ENCODE results near the gene DMRT3. TPM values are rescaled to one million over a fixed set of nuclear protein-coding genes. Genes with fewer than 3 reads are reported as not detected.

DMRT3 gene
- total RNA-seq, 1 donor from 2014 or later: 0.41 TPM

DNA sequence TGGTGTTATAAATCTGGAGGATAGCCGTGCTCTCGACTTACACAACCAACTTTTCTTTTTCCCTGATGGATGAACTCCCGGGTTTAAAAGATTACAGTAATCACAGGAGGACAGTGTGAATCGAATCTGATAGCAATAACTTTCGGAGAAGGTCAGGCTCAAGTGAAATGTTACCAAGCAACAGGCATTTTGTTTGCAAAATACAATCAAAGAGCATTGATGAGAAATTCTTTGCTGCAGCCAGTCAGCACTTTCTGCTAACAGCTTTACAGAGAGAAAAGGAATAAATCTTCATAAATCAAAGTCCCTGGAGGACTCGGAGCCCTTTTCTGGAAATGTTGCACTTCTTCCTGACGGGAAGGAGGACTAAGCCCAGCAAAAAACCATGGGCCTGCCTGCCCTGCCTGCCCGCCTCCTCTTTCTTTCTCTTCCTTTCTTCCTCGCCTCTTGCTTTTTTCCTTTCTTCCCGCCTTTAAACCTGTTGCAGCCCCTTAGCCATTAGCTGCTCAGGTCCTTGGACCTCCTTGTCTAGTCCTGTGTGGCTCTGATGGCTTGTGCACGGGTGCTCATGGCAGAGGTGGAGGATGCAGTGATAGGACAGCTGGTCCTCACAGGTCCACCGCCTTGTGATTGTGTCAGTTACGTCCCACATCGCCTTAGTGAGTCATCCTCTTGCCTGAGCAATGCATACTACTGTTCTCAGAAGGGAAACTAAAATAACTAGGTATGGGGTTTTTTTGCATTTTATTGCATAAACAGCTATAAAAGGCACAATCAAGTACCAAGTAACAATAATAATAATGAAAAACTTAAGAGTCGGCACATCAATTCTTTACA is 6.2 kb downstream of the DMRT3 start:
- no peaks in the 10 kb centered on the region for H3K79me2 ChIP-seq (ENCODE audit: low read depth)
- H3K27me3 ChIP-seq: peaks cover 100% of the 10 kb centered on the region
- no peaks in the 10 kb centered on the region for H3F3A ChIP-seq (ENCODE audit: low read depth)
- H3K4me3 ChIP-seq: no peak overlapping the region
- H4K20me1 ChIP-seq (ENCODE audit: low read depth): peaks cover 31% of the 10 kb centered on the region
- no peaks in the 10 kb centered on the region for H3K4me1 ChIP-seq
- H3K4me1 Mint-ChIP-seq: peaks cover 10% of the 10 kb centered on the region
- H3K27ac ChIP-seq: no peak overlapping the region
- no peak for DNase-seq (ENCODE audit: low spot score)
- H3K9me3 Mint-ChIP-seq: no peaks in the 10 kb centered on the region
- TF ChIP-seq EZH2 (IDR thresholded peaks at IDR 0.05) (no peak), EZH2phosphoT487 (IDR thresholded peaks at IDR 0.05) (no peak)
- TF ChIP-seq, protein P1, sequence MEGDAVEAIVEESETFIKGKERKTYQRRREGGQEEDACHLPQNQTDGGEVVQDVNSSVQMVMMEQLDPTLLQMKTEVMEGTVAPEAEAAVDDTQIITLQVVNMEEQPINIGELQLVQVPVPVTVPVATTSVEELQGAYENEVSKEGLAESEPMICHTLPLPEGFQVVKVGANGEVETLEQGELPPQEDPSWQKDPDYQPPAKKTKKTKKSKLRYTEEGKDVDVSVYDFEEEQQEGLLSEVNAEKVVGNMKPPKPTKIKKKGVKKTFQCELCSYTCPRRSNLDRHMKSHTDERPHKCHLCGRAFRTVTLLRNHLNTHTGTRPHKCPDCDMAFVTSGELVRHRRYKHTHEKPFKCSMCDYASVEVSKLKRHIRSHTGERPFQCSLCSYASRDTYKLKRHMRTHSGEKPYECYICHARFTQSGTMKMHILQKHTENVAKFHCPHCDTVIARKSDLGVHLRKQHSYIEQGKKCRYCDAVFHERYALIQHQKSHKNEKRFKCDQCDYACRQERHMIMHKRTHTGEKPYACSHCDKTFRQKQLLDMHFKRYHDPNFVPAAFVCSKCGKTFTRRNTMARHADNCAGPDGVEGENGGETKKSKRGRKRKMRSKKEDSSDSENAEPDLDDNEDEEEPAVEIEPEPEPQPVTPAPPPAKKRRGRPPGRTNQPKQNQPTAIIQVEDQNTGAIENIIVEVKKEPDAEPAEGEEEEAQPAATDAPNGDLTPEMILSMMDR (IDR thresholded peaks at IDR 0.05): no peak
- no peak overlapping the region for H3K9ac ChIP-seq
- H3K4me2 ChIP-seq: no peak overlapping the region
- H3K27ac Mint-ChIP-seq: no peak overlapping the region
- no peak overlapping the region for H3K4me3 Mint-ChIP-seq
- no peaks in the 10 kb centered on the region for H3K9me3 ChIP-seq (ENCODE audit: low read depth)
- H3K36me3 Mint-ChIP-seq: peaks cover 3% of the 10 kb centered on the region
- no peak overlapping the region for H2AFZ ChIP-seq (replicated peaks)
- no peaks in the 10 kb centered on the region for H3K36me3 ChIP-seq
- H3K27me3 Mint-ChIP-seq (ENCODE audit: insufficient read depth, low read depth): peaks cover 64% of the 10 kb centered on the region

DNA sequence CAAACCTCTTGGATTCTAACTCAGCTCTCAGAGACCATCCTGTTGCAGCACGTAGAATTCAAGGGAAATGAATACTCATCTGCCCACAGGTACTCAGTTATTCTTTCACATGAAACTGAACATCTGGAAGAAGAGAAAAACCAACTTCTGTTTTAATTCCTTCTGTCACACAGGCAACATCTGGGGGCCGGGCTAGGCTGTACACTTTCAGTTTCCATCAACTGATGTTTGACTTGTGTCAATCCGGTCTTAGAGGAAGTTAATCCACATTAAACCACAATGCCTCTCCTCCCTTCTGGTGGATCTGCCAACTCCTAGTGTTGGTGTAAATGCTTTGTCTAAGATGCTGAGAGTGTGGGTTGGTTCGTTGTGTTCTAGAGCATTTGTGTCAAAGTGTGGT is 17.6 kb downstream of the DMRT3 start:
- no peak for DNase-seq (ENCODE audit: low spot score)
- Mint-ChIP-seq H3K36me3 (peaks cover 6% of the 10 kb centered on the region), H3K4me1 (no peaks in the 10 kb centered on the region), H3K27ac (no peak overlapping the region), H3K4me3 (no peak overlapping the region), H3K9me3 (peaks cover 8% of the 10 kb centered on the region), H3K27me3 (ENCODE audit: insufficient read depth, low read depth) (peaks cover 12% of the 10 kb centered on the region)
- no peaks in the 10 kb centered on the region for H3K36me3 ChIP-seq
- H2AFZ ChIP-seq (replicated peaks): no peak overlapping the region
- H3K79me2 ChIP-seq (ENCODE audit: low read depth): no peaks in the 10 kb centered on the region
- H3K27me3 ChIP-seq: peaks cover 43% of the 10 kb centered on the region
- no peaks in the 10 kb centered on the region for H3K4me1 ChIP-seq
- H3K27ac ChIP-seq: no peak overlapping the region
- no peak overlapping the region for H3K4me3 ChIP-seq
- no peaks in the 10 kb centered on the region for H4K20me1 ChIP-seq (ENCODE audit: low read depth)
- no peaks in the 10 kb centered on the region for H3K9me3 ChIP-seq (ENCODE audit: low read depth)
- H3K4me2 ChIP-seq: no peak overlapping the region
- no peak for TF ChIP-seq EZH2phosphoT487 (IDR thresholded peaks at IDR 0.05)
- TF ChIP-seq, protein P1 (IDR thresholded peaks at IDR 0.05): no peak
- H3F3A ChIP-seq (ENCODE audit: low read depth): peaks cover 3% of the 10 kb centered on the region
- H3K9ac ChIP-seq: no peak overlapping the region

GRCh38 chr9:995192-995591 is 18.7 kb downstream of the DMRT3 start:
- H3K9ac ChIP-seq: no peak overlapping the region
- no peak overlapping the region for H3K27ac Mint-ChIP-seq
- no peak for DNase-seq (ENCODE audit: low spot score)
- H3K27me3 ChIP-seq: peaks cover 31% of the 10 kb centered on the region
- TF ChIP-seq EZH2phosphoT487 (IDR thresholded peaks at IDR 0.05) (no peak), EZH2 (IDR thresholded peaks at IDR 0.05) (no peak)
- TF ChIP-seq, protein P1 (IDR thresholded peaks at IDR 0.05): no peak
- H2AFZ ChIP-seq (replicated peaks): no peak overlapping the region
- no peak overlapping the region for H3K4me2 ChIP-seq
- H3K79me2 ChIP-seq (ENCODE audit: low read depth): no peaks in the 10 kb centered on the region
- no peaks in the 10 kb centered on the region for H3K4me1 ChIP-seq
- H3K36me3 Mint-ChIP-seq: peaks cover 3% of the 10 kb centered on the region
- H3K27ac ChIP-seq: no peak overlapping the region
- peaks cover 9% of the 10 kb centered on the region for H3K9me3 Mint-ChIP-seq
- H3F3A ChIP-seq (ENCODE audit: low read depth): peaks cover 8% of the 10 kb centered on the region
- no peaks in the 10 kb centered on the region for H4K20me1 ChIP-seq (ENCODE audit: low read depth)
- no peaks in the 10 kb centered on the region for H3K36me3 ChIP-seq
- no peaks in the 10 kb centered on the region for H3K9me3 ChIP-seq (ENCODE audit: low read depth)
- H3K4me3 Mint-ChIP-seq: no peak overlapping the region
- no peaks in the 10 kb centered on the region for H3K4me1 Mint-ChIP-seq
- no peak overlapping the region for H3K4me3 ChIP-seq
- peaks cover 8% of the 10 kb centered on the region for H3K27me3 Mint-ChIP-seq (ENCODE audit: insufficient read depth, low read depth)
